A549 (cell line): ENCODE measurements around the gene RAB8B. TPM values are rescaled to one million over a fixed set of nuclear protein-coding genes. Genes with fewer than 3 reads are reported as not detected.

ENCODE experiments used
- ATAC-seq, 2 experiments: fragments of 200-7000 bp in 1 of 2; fragments of >200 bp in 1 of 2; cut with Nextera tagmentation in 1 of 2; cut with Tn5 transposase in 1 of 2; 3 replicates each; pipeline versions ENCODE4 v1.8.0 to v1.9.1; 2018 to 2020; ENCODE audit warnings: mild to moderate bottlenecking in 1 of 2, moderate library complexity in 1 of 2
- CTCF ChIA-PET: fragments of 300-600 bp; sonication (Branson Sonifier 250); formaldehyde crosslinking; extraction: SDS; loops from one replicate; lab custom pipeline; 2021; ENCODE audit warnings: antibody characterized with exemption, inconsistent platforms; lab: Yijun Ruan, JAX
- POLR2A ChIA-PET: fragments of 350-600 bp; formaldehyde crosslinking; extraction: SDS; loops from one replicate; lab custom pipeline; 2021; ENCODE audit warnings: antibody characterized with exemption, inconsistent platforms; lab: Yijun Ruan, JAX
- DNase-seq, 2 experiments: peaks; one replicate each; pipeline versions ENCODE4 v3.0.0 to v3.0.0-alpha.2; 2011 to 2016; ENCODE audit warnings: low read depth in 1 of 2, low spot score in 1 of 2
- FAIRE-seq: peaks from 2 replicates; lab custom pipeline; 2011; peaks lifted over from hg19 to GRCh38; lab: Jason Lieb, UNC
- H3K27ac ChIP-seq, 2 experiments: fragments of >200 bp; sonication (Bioruptor Twin); formaldehyde crosslinking; 3 replicates each; pipeline ENCODE4 v1.5.1; 2016 to 2017
- H3K4me1 ChIP-seq: fragments of >200 bp; sonication (Bioruptor Twin); formaldehyde crosslinking; 3 replicates; pipeline ENCODE4 v1.6.1; 2016
- H3K4me2 ChIP-seq: fragments of >200 bp; sonication (Bioruptor Twin); formaldehyde crosslinking; 3 replicates; pipeline ENCODE4 v1.6.1; 2016
- H3K4me3 ChIP-seq: fragments of >200 bp; sonication (Bioruptor Twin); formaldehyde crosslinking; 3 replicates; pipeline ENCODE4 v1.5.1; 2016
- H3K9me3 ChIP-seq: fragments of >200 bp; sonication (Bioruptor Twin); formaldehyde crosslinking; 3 replicates; pipeline ENCODE4 v1.6.1; 2016
- BCL3 ChIP-seq: fragments of >200 bp; sonication (Bioruptor Twin); formaldehyde crosslinking; IDR thresholded peaks from 3 replicates; pipeline ENCODE4 v1.6.1; 2016
- CBX2 ChIP-seq: fragments of 200-600 bp; sonication (generic); IDR thresholded peaks from 2 replicates; pipeline ENCODE4 v1.6.1; 2016; ENCODE audit warnings: low read depth, mild to moderate bottlenecking, borderline replicate concordance
- CEBPB ChIP-seq, 2 experiments: fragments of >200 bp in 1 of 2; sonication (Bioruptor Twin) in 1 of 2; formaldehyde crosslinking in 1 of 2; IDR thresholded peaks; 2 replicates each; pipeline ENCODE4 v1.6.1; 2012 to 2016
- CTCF ChIP-seq: fragments of >200 bp; sonication (Bioruptor Twin); formaldehyde crosslinking; IDR thresholded peaks from 3 replicates; pipeline ENCODE4 v1.5.1; 2016
- E2F6 ChIP-seq: IDR thresholded peaks from 2 replicates; pipeline ENCODE4 v1.6.1; 2012; ENCODE audit warnings: low read depth, borderline replicate concordance
- EP300 ChIP-seq, 2 experiments: fragments of >200 bp; sonication (Bioruptor Twin); formaldehyde crosslinking; IDR thresholded peaks; 2 replicates in 1 of 2; 3 replicates in 1 of 2; pipeline ENCODE4 v1.6.1; 2016 to 2017
- FOSL2 ChIP-seq, 2 experiments: fragments of 450-650 bp in 1 of 2; fragments of >200 bp in 1 of 2; sonication (Bioruptor Twin) in 1 of 2; formaldehyde crosslinking; IDR thresholded peaks; 2 replicates each; pipeline versions ENCODE4 v1.5.0 to v1.6.1; 2016 to 2020; ENCODE audit warnings: mild to moderate bottlenecking in 1 of 2, moderate library complexity in 1 of 2
- GATA3 ChIP-seq: IDR thresholded peaks from 2 replicates; pipeline ENCODE4 v1.6.1; 2012; ENCODE audit warnings: borderline replicate concordance
- HDAC2 ChIP-seq: fragments of 200-600 bp; sonication (generic); IDR thresholded peaks from 2 replicates; pipeline ENCODE4 v1.6.1; 2016
- HEYL ChIP-seq: fragments of 250-450 bp; sonication (Bioruptor Pico); IDR thresholded peaks from 2 replicates; pipeline ENCODE4 v1.8.0; 2021; ENCODE audit warnings: mild to moderate bottlenecking, moderate library complexity
- HOXB5 ChIP-seq: fragments of 250-450 bp; sonication (Bioruptor Pico); IDR thresholded peaks from 2 replicates; pipeline ENCODE4 v1.5.0; 2020; ENCODE audit warnings: mild to moderate bottlenecking, moderate library complexity
- JUN ChIP-seq, 2 experiments: fragments of >200 bp; sonication (Bioruptor Twin); formaldehyde crosslinking; IDR thresholded peaks; 2 replicates in 1 of 2; 3 replicates in 1 of 2; pipeline ENCODE4 v1.6.1; 2016 to 2017
- JUNB ChIP-seq: fragments of >200 bp; sonication (Bioruptor Twin); formaldehyde crosslinking; IDR thresholded peaks from 2 replicates; pipeline ENCODE4 v1.6.1; 2016
- KDM1A ChIP-seq: fragments of 200-600 bp; sonication (generic); IDR thresholded peaks from 2 replicates; pipeline ENCODE4 v1.6.1; 2016; ENCODE audit warnings: low read depth, mild to moderate bottlenecking
- PHF8 ChIP-seq: fragments of 200-600 bp; sonication (generic); IDR thresholded peaks from 2 replicates; pipeline ENCODE4 v1.6.1; 2016; ENCODE audit warnings: low read depth, mild to moderate bottlenecking, antibody characterized with exemption, moderate library complexity, borderline replicate concordance
- RAD21 ChIP-seq, 2 experiments: fragments of >200 bp in 1 of 2; sonication (Bioruptor Twin) in 1 of 2; formaldehyde crosslinking in 1 of 2; IDR thresholded peaks in 1 of 2; conservative IDR thresholded peaks in 1 of 2; 2 replicates in 1 of 2; 3 replicates in 1 of 2; pipeline ENCODE4 v1.6.1; 2012 to 2018; ENCODE audit warnings: inconsistent platforms in 1 of 2
- RFX5 ChIP-seq: fragments of 450-650 bp; IDR thresholded peaks from 2 replicates; pipeline ENCODE4 v1.7.1; 2014; ENCODE audit warnings: antibody characterized with exemption, mild to moderate bottlenecking, moderate library complexity
- SMC3 ChIP-seq: fragments of >200 bp; sonication (Bioruptor Twin); formaldehyde crosslinking; IDR thresholded peaks from 3 replicates; pipeline ENCODE4 v1.6.1; 2018; ENCODE audit warnings: inconsistent platforms
- SREBF2 ChIP-seq: fragments of 450-650 bp; IDR thresholded peaks from 2 replicates; pipeline ENCODE4 v1.6.1; 2014; ENCODE audit warnings: mild to moderate bottlenecking, moderate library complexity
- TP53 ChIP-seq: fragments of 250-450 bp; sonication (Bioruptor Pico); IDR thresholded peaks from 2 replicates; pipeline ENCODE4 v1.5.0; 2021; ENCODE audit warnings: mild to moderate bottlenecking, moderate library complexity
- ZFP36 ChIP-seq: fragments of 450-650 bp; IDR thresholded peaks from 2 replicates; pipeline ENCODE4 v1.6.1; 2014; ENCODE audit warnings: borderline replicate concordance; ENCODE audit not compliant: partially characterized antibody
- ZSCAN20 ChIP-seq: fragments of 250-450 bp; sonication (Bioruptor Pico); IDR thresholded peaks from 2 replicates; pipeline ENCODE4 v1.8.0; 2022; ENCODE audit warnings: mild to moderate bottlenecking, moderate library complexity
- WGBS: methylation state at CpG from one replicate; pipeline ENCODE4 v1.1.6; 2017; ENCODE audit errors: missing lambda C conversion rate; 5-methylcytosine and 5-hydroxymethylcytosine counted together
- polyA plus RNA-seq, 4 experiments: library from polyadenylated mRNA; depleted of rRNA in 3 of 4; stranded (reverse); fragments of >200 nt; fragmentation: RNase III in 1 of 4; extraction: RNeasy Plus Mini Kit Qiagen cat#74134 plus additional on column Dnase treatment in 1 of 4; gene quantifications; 2 replicates in 3 of 4; 3 replicates in 1 of 4; pipeline ENCODE4 v1.2.3, GENCODE V29; 2011 to 2017
- TF ChIP-seq, protein P1 (sequence below): fragments of 450-650 bp; IDR thresholded peaks from 2 replicates; pipeline ENCODE4 v1.6.1; 2014; ENCODE audit warnings: antibody characterized with exemption
- TF ChIP-seq, protein P2 (sequence below): fragments of 200-600 bp; sonication (generic); IDR thresholded peaks from 2 replicates; pipeline ENCODE4 v1.6.1; 2016; ENCODE audit warnings: antibody characterized with exemption, mild to moderate bottlenecking, moderate library complexity

Gene RAB8B
- polyA plus RNA-seq, 2 of the 4 experiments (the other 2 are of a cell fraction): 21.5 to 41.4 TPM

GRCh38 chr15:63292771-63293170, 103.4 kb downstream of the RAB8B start:
- ATAC-seq: no peak
- H3K4me2 ChIP-seq: no peak overlapping the region
- no peak for FAIRE-seq
- no peak for DNase-seq
- ChIA-PET CTCF (interaction anchor here (1.1 to 12.5 kb wide), 12 partner anchors 12 to 158 kb away, joined by 3 to 163 read pairs (median 4); partner anchors contain the start of gene RPS27L), POLR2A (interaction anchor here (0.5 kb wide), 1 partner anchor 102 kb away, joined by 3 read pairs; no protein-coding TSS in a partner anchor)
- TF ChIP-seq PHF8: no peak
- TF ChIP-seq RAD21 (conservative IDR thresholded peaks at IDR 0.05 in 1 of 2, IDR thresholded peaks at IDR 0.05 in 1 of 2): no peak
- TF ChIP-seq HOXB5: no peak
- TF ChIP-seq, protein P1, sequence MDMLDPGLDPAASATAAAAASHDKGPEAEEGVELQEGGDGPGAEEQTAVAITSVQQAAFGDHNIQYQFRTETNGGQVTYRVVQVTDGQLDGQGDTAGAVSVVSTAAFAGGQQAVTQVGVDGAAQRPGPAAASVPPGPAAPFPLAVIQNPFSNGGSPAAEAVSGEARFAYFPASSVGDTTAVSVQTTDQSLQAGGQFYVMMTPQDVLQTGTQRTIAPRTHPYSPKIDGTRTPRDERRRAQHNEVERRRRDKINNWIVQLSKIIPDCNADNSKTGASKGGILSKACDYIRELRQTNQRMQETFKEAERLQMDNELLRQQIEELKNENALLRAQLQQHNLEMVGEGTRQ: no peak
- TF ChIP-seq JUN (IDR thresholded peaks at IDR 0.05): no peak
- no peak for TF ChIP-seq HDAC2
- TF ChIP-seq KDM1A: no peak
- TF ChIP-seq HEYL (CRISPR knock-in tag): no peak
- no peak for TF ChIP-seq RFX5
- TF ChIP-seq SREBF2: no peak
- H3K27ac ChIP-seq: no peak overlapping the region
- 90% methylated on average over 5 of the region's 5 CpGs for WGBS
- no peak overlapping the region for H3K4me3 ChIP-seq
- H3K9me3 ChIP-seq: no peaks in the 10 kb centered on the region
- H3K4me1 ChIP-seq: peaks cover 9% of the 10 kb centered on the region; the same call in 2 of the 3 replicates

- Histone ChIP-seq H3K27ac (no peak overlapping the region), H3K9me3 (no peaks in the 10 kb centered on the region), H3K4me3 (no peak overlapping the region), H3K4me1 (peaks cover 5% of the 10 kb centered on the region; the same call in 1 of the 3 replicates), H3K4me2 (no peak overlapping the region)
- no peak for DNase-seq
- POLR2A ChIA-PET: interaction anchor here (0.7 kb wide), 1 partner anchor 117 kb away, joined by 3 read pairs; no protein-coding TSS in a partner anchor
- ATAC-seq: no peak
- CTCF ChIA-PET: interaction anchor here (0.7 to 12.5 kb wide), 5 partner anchors 77 to 773 kb away, joined by 3 to 163 read pairs (median 4); partner anchors contain the start of gene CA12
- FAIRE-seq: no peak
- no peak for TF ChIP-seq GATA3
- TF ChIP-seq JUN (IDR thresholded peaks at IDR 0.05): no peak
- TF ChIP-seq CBX2: no peak
- no peak for TF ChIP-seq EP300 (IDR thresholded peaks at IDR 0.05)
- 95% methylated on average over 3 of the region's 3 CpGs for WGBS
Measured at GRCh38 chr15:63294359-63294758, 105.0 kb downstream of the RAB8B start.

DNA sequence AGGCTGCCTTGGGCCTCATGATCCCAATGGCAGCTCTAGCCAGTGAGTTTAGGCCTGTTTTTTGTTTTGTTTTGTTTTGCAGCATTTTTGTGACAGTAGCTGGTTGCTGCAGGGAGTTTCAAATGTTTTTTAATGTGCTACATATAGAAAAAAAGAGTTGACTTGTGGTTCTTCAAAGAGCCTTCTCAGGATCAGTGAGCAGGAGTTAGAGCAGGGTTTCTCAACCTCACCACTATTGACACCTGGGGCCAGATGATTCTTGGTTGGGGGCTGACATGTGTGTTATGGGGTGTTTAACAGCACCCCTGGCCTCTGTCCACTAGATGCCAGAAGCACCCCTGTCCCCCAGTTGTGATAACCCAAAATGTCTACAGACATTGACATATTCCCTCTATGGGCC, 105.9 kb downstream of the RAB8B start:
- no peak for ATAC-seq
- ChIA-PET POLR2A (no interaction called here), CTCF (interaction anchor here (1.0 to 12.5 kb wide), 5 partner anchors 8 to 109 kb away, joined by 3 to 163 read pairs (median 5); partner anchors contain the start of gene CA12)
- no peak for FAIRE-seq
- TF ChIP-seq BCL3 (no peak), TP53 (no peak), FOSL2 (IDR thresholded peaks at IDR 0.05) (no peak), FOSL2 (CRISPR knock-in tag; IDR thresholded peaks at IDR 0.05) (no peak), CEBPB (IDR thresholded peaks at IDR 0.05) (no peak), ZSCAN20 (CRISPR knock-in tag) (no peak), HOXB5 (no peak), CTCF (no peak), E2F6 (no peak), SMC3 (no peak), ZFP36 (no peak), JUNB (no peak), HEYL (CRISPR knock-in tag) (no peak)
- TF ChIP-seq, protein P2, sequence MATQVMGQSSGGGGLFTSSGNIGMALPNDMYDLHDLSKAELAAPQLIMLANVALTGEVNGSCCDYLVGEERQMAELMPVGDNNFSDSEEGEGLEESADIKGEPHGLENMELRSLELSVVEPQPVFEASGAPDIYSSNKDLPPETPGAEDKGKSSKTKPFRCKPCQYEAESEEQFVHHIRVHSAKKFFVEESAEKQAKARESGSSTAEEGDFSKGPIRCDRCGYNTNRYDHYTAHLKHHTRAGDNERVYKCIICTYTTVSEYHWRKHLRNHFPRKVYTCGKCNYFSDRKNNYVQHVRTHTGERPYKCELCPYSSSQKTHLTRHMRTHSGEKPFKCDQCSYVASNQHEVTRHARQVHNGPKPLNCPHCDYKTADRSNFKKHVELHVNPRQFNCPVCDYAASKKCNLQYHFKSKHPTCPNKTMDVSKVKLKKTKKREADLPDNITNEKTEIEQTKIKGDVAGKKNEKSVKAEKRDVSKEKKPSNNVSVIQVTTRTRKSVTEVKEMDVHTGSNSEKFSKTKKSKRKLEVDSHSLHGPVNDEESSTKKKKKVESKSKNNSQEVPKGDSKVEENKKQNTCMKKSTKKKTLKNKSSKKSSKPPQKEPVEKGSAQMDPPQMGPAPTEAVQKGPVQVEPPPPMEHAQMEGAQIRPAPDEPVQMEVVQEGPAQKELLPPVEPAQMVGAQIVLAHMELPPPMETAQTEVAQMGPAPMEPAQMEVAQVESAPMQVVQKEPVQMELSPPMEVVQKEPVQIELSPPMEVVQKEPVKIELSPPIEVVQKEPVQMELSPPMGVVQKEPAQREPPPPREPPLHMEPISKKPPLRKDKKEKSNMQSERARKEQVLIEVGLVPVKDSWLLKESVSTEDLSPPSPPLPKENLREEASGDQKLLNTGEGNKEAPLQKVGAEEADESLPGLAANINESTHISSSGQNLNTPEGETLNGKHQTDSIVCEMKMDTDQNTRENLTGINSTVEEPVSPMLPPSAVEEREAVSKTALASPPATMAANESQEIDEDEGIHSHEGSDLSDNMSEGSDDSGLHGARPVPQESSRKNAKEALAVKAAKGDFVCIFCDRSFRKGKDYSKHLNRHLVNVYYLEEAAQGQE: no peak
- H3K4me1 ChIP-seq: peaks cover 5% of the 10 kb centered on the region; the same call in 1 of the 3 replicates
- no peak overlapping the region for H3K4me2 ChIP-seq
- H3K27ac ChIP-seq: no peak overlapping the region
- no peaks in the 10 kb centered on the region for H3K9me3 ChIP-seq
- DNase-seq: no peak
- no peak overlapping the region for H3K4me3 ChIP-seq
